HepG2 (cell line): ENCODE data around the gene SFMBT1. TPM values are rescaled to one million over a fixed set of nuclear protein-coding genes. Genes with fewer than 3 reads are reported as not detected.

Experiments used
- CHD2 ChIP-seq: IDR thresholded peaks from 2 replicates; pipeline ENCODE4 v1.6.1; 2011; ENCODE audit warnings: low read depth, low read length, improper control_type of control experiment
- FOXP4 ChIP-seq: sonication (generic); formaldehyde crosslinking; IDR thresholded peaks from 2 replicates; pipeline ENCODE4 v1.4.0; 2020; ENCODE audit warnings: missing genetic modification reagents
- HNF1A ChIP-seq, 2 experiments: sonication (generic) in 1 of 2; formaldehyde crosslinking in 1 of 2; IDR thresholded peaks; 2 replicates each; pipeline versions ENCODE4 v1.4.0 to v1.6.1; 2016 to 2020; ENCODE audit warnings: borderline replicate concordance in 1 of 2, low read depth in 1 of 2, mild to moderate bottlenecking in 1 of 2, missing genetic modification reagents in 1 of 2
- PAXIP1 ChIP-seq: sonication (generic); formaldehyde crosslinking; conservative IDR thresholded peaks from 2 replicates; pipeline ENCODE4 v1.4.0; 2020; ENCODE audit warnings: mild to moderate bottlenecking, missing genetic modification reagents, moderate library complexity
- PHF21A ChIP-seq: sonication (generic); formaldehyde crosslinking; IDR thresholded peaks from 2 replicates; pipeline ENCODE4 v1.5.0; 2020; ENCODE audit warnings: mild to moderate bottlenecking, missing genetic modification reagents
- ZNF513 ChIP-seq: sonication (generic); formaldehyde crosslinking; conservative IDR thresholded peaks from 2 replicates; pipeline ENCODE4 v1.5.0; 2020; ENCODE audit warnings: missing genetic modification reagents
- ZNF644 ChIP-seq: IDR thresholded peaks from 2 replicates; pipeline ENCODE4 v1.6.1; 2016; ENCODE audit warnings: low read depth
- ZNF687 ChIP-seq: sonication (generic); formaldehyde crosslinking; IDR thresholded peaks from 2 replicates; pipeline ENCODE4 v1.5.1; 2020; ENCODE audit warnings: mild to moderate bottlenecking, missing genetic modification reagents, moderate library complexity
- polyA plus RNA-seq, 8 experiments: library from polyadenylated mRNA; depleted of rRNA in 3 of 8; stranded (reverse) in 7 of 8; unstranded in 1 of 8; fragments of >200 nt; fragmentation: Illumina TruSeq in 4 of 8; extraction: Trizol in 4 of 8; gene quantifications; 2 replicates each; pipeline versions ENCODE4 v1.2.1 to v1.2.3, GENCODE V29; 2011 to 2016; ENCODE audit warnings: low read depth in 4 of 8, missing spikeins in 1 of 8, mixed read lengths in 1 of 8; ENCODE audit not compliant: insufficient read depth in 1 of 8
- total RNA-seq, 5 experiments: library from RNA; depleted of rRNA; stranded (reverse); fragments of >200 nt; fragmentation: Illumina TruSeq; extraction: Trizol; gene quantifications; 2 replicates each; pipeline ENCODE4 v1.2.3, GENCODE V29; 2016; ENCODE audit warnings: low read depth in 1 of 5

SFMBT1 gene
- total and polyA plus RNA-seq, 2 of the 13 experiments (the other 11 are each of a cell fraction or from before 2014, with no cell fraction given), result 3.8 to 12.8 TPM

GRCh38 chr3:53040351-53040820 is 5.5 kb downstream of the SFMBT1 start (continued):
- TF ChIP-seq ZNF687 (CRISPR knock-in tag), result no peak
- TF ChIP-seq FOXP4 (CRISPR knock-in tag), result peak; percentile 22; the same call in 1 of the 2 replicates
- no peak for TF ChIP-seq PHF21A (CRISPR knock-in tag)
- 0 out of 2 replicates have a peak, but pooled peaks have one; percentile 20 for TF ChIP-seq PAXIP1
- no peak for TF ChIP-seq CHD2
- no peak for TF ChIP-seq ZNF644 (CRISPR knock-in tag)
- TF ChIP-seq HNF1A (IDR thresholded peaks at IDR 0.05; ENCODE audit: low read depth), result peak; percentile 87
- peak; percentile 83; the same call in 1 of the 2 replicates for TF ChIP-seq HNF1A (CRISPR knock-in tag; IDR thresholded peaks at IDR 0.05; ENCODE audit: borderline replicate concordance)
- TF ChIP-seq ZNF513 (CRISPR knock-in tag), result no peak
